Breast epithelium (tissue), 4 donors: ENCODE measurements around the gene HGF. TPM values are rescaled to one million over a fixed set of nuclear protein-coding genes. Genes with fewer than 3 reads are reported as not detected.

Experiments used
- DNase-seq, 2 donors: peaks; one replicate each; pipeline ENCODE4 v3.0.0-alpha.2; 2019; ENCODE audit warnings: low spot score in 2 of 2
- H3K27ac ChIP-seq, 2 donors: fragments of 200-600 bp; sonication (generic) in 1 of 2; one replicate each; pipeline ENCODE4 v1.5.1; 2016 to 2019; ENCODE audit warnings: mild to moderate bottlenecking in 1 of 2
- H3K27me3 ChIP-seq, 2 donors: fragments of 200-600 bp; sonication (generic) in 1 of 2; one replicate each; pipeline versions ENCODE4 v1.5.1 to v1.6.0; 2017 to 2019; ENCODE audit warnings: control low read depth in 1 of 2, mild to moderate bottlenecking in 1 of 2
- H3K36me3 ChIP-seq: fragments of 200-600 bp; one replicate; pipeline ENCODE4 v1.5.1; 2019
- H3K4me1 ChIP-seq, 2 donors: fragments of 200-600 bp; sonication (generic); one replicate each; pipeline ENCODE4 v1.5.1; 2016 to 2019; ENCODE audit warnings: control low read depth in 1 of 2
- H3K4me3 ChIP-seq, 3 donors: fragments of 200-600 bp; sonication (generic); 1 replicate in 2 of 3; 2 replicates in 1 of 3; pipeline ENCODE4 v1.5.1; 2016 to 2019; ENCODE audit warnings: mild to moderate bottlenecking in 3 of 3, moderate library complexity in 2 of 3
- H3K9me3 ChIP-seq, 2 donors: fragments of 200-600 bp; sonication (generic) in 1 of 2; one replicate each; pipeline ENCODE4 v1.5.1; 2016 to 2019; ENCODE audit warnings: control low read depth in 1 of 2
- CTCF ChIP-seq, 3 donors: fragments of 450-650 bp; IDR thresholded peaks; one replicate each; pipeline ENCODE4 v1.5.1; 2016 to 2017; ENCODE audit warnings: antibody characterized with exemption in 3 of 3, mild to moderate bottlenecking in 3 of 3, moderate library complexity in 3 of 3
- POLR2A ChIP-seq: fragments of 450-650 bp; IDR thresholded peaks from one replicate; pipeline ENCODE4 v1.6.1; 2016; ENCODE audit warnings: antibody characterized with exemption, mild to moderate bottlenecking, moderate library complexity
- POLR2AphosphoS5 ChIP-seq, 3 donors: sonication (generic); formaldehyde crosslinking; IDR thresholded peaks; one replicate each; pipeline ENCODE4 v1.6.1; 2017; ENCODE audit warnings: antibody characterized with exemption in 3 of 3
- intact Hi-C: fragments of 100-400 bp; cut with DNase I; formaldehyde crosslinking; loops from one replicate; pipeline ENCODE4 v1.15.1; 2023; ENCODE audit warnings: low total_unique reads
- total RNA-seq, 3 donors: library from RNA; depleted of rRNA; stranded (reverse); fragments of >200 nt; gene quantifications; one replicate each; pipeline ENCODE4 v1.1.0, GENCODE V29; 2016

The HGF gene
- total RNA-seq, 3 donors from 2014 or later: 8.5 to 15.7 (median 8.6) TPM

- Histone ChIP-seq H3K36me3 (no peaks in the 10 kb centered on the region), H3K4me1 (no peaks in the 10 kb centered on the region), H3K27ac (no peak overlapping the region), H3K4me3 (no peak overlapping the region), H3K27me3 (no peaks in the 10 kb centered on the region), H3K9me3 (no peaks in the 10 kb centered on the region)
- intact Hi-C loops: loop anchor here (5.0 kb wide), 1 partner anchor 1339 kb away; no protein-coding TSS in a partner anchor
- no peak for DNase-seq
- TF ChIP-seq CTCF (IDR thresholded peaks at IDR 0.05): no peak
- TF ChIP-seq POLR2A: no peak
- TF ChIP-seq POLR2AphosphoS5 (IDR thresholded peaks at IDR 0.05): no peak
Observed at GRCh38 chr7:81715984-81716588, 53.8 kb downstream of the HGF start.

DNA sequence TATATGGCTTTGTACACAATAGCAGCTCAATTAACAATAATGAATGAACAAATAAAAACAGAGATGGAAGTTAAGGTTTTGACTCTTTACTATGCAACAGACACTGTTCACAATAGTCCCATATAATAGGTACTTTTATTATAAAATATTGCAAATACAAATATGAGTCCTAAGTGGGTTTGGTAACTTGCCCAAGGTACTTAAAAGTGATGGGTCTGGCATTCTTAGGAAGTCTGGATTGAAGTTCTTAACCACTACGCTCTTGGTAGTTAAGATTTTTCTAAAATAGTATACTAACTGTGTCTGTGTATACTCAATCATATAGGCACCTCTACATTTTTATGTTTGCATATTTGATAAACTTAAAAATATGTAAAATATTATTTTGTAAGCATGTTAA, 55.5 kb downstream of the HGF start:
- intact Hi-C loops: no loop called here

DNA sequence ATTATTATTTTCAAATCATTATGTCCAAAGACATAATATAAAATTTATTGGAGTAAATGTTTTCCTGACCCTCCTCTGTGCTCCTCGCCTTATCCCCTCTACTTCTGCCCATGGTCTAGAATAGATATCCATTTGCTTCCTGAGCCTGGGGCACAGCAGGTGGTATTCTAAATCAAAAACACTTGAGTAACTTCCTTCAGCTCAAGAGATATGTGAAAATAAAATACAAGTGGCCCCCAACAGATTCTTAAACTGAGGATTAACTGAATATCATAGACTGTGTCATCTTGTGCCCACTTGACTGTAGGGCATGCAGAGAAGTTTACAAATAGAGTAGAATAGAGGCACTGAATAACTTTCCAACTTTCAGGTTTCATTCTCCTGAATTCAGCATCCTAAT, 59.1 kb downstream of the HGF start:
- H3K9me3 ChIP-seq: no peaks in the 10 kb centered on the region
- no peaks in the 10 kb centered on the region for H3K27me3 ChIP-seq
- H3K36me3 ChIP-seq: no peaks in the 10 kb centered on the region
- no peaks in the 10 kb centered on the region for H3K4me1 ChIP-seq
- H3K27ac ChIP-seq: no peak overlapping the region
- no peak overlapping the region for H3K4me3 ChIP-seq
- no peak for DNase-seq
- intact Hi-C loops: no loop called here
- TF ChIP-seq POLR2AphosphoS5 (IDR thresholded peaks at IDR 0.05) (no peak), CTCF (IDR thresholded peaks at IDR 0.05) (no peak), POLR2A (no peak)

More for the DNA sequence above, 55.5 kb downstream of the HGF start:
- Histone ChIP-seq H3K4me1 (no peaks in the 10 kb centered on the region), H3K9me3 (no peaks in the 10 kb centered on the region), H3K4me3 (no peak overlapping the region), H3K36me3 (no peaks in the 10 kb centered on the region), H3K27me3 (no peaks in the 10 kb centered on the region), H3K27ac (no peak overlapping the region)
- no peak for DNase-seq
- no peak for TF ChIP-seq POLR2AphosphoS5 (IDR thresholded peaks at IDR 0.05)
- no peak for TF ChIP-seq CTCF (IDR thresholded peaks at IDR 0.05)
- TF ChIP-seq POLR2A: no peak

DNA sequence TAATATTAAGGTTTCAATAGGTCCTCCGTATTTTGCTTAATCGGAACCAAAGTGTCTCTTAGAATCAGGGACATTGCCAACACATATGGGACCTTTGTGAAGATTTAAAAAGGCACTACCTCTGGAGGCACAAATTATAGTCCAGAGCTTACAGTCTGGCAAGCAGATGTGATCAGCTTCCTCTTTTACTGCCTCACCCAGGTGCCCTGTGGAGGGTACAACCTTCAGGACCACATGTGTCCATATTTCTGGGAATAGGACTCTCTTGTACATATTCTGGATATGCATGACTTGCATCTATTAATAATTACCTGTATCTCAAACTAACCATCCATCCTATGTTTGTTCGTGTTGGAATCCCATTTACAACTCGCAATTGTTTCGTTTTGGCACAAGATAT, 60.0 kb downstream of the HGF start:
- no peaks in the 10 kb centered on the region for H3K9me3 ChIP-seq
- H3K4me1 ChIP-seq: no peaks in the 10 kb centered on the region
- H3K4me3 ChIP-seq: no peak overlapping the region
- H3K27me3 ChIP-seq: no peaks in the 10 kb centered on the region
- intact Hi-C loops: no loop called here
- no peak overlapping the region for H3K27ac ChIP-seq
- no peak for DNase-seq
- no peaks in the 10 kb centered on the region for H3K36me3 ChIP-seq
- no peak for TF ChIP-seq POLR2AphosphoS5 (IDR thresholded peaks at IDR 0.05)
- TF ChIP-seq CTCF (IDR thresholded peaks at IDR 0.05): no peak
- TF ChIP-seq POLR2A: no peak

GRCh38 chr7:81707966-81708365, 61.9 kb downstream of the HGF start:
- no peaks in the 10 kb centered on the region for H3K36me3 ChIP-seq
- H3K4me1 ChIP-seq: no peaks in the 10 kb centered on the region
- H3K27ac ChIP-seq: no peak overlapping the region
- no peak for TF ChIP-seq POLR2AphosphoS5 (IDR thresholded peaks at IDR 0.05)
- no peak for TF ChIP-seq POLR2A
- TF ChIP-seq CTCF (IDR thresholded peaks at IDR 0.05): no peak
- no peak overlapping the region for H3K4me3 ChIP-seq
- H3K27me3 ChIP-seq: no peaks in the 10 kb centered on the region
- intact Hi-C loops: no loop called here
- DNase-seq: no peak
- H3K9me3 ChIP-seq: no peaks in the 10 kb centered on the region
